ENCODE results near the gene PCK2. TPM values are rescaled to one million over a fixed set of nuclear protein-coding genes. Genes with fewer than 3 reads are reported as not detected.
A peak's percentile ranks its signal among the peaks of the same experiment; 100 is the strongest.

Gene PCK2
- total and polyA plus RNA-seq, 2 of the 13 experiments (the other 11 are each of a cell fraction or from before 2014, with no cell fraction given) = 129 to 272 TPM

GRCh38 chr14:24117179-24117578, 23.1 kb downstream of the PCK2 start (continued):
- TF ChIP-seq, protein P1, sequence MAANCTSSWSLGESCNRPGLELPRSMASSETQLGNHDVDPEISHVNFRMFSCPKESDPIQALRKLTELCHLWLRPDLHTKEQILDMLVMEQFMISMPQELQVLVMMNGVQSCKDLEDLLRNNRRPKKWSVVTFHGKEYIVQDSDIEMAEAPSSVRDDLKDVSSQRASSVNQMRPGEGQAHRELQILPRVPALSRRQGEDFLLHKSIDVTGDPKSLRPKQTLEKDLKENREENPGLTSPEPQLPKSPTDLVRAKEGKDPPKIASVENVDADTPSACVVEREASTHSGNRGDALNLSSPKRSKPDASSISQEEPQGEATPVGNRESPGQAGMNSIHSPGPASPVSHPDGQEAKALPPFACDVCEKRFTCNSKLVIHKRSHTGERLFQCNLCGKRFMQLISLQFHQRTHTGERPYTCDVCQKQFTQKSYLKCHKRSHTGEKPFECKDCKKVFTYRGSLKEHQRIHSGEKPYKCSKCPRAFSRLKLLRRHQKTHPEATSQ (CRISPR knock-in tag; IDR thresholded peaks at IDR 0.05; ENCODE audit: borderline replicate concordance) = no peak
- TF ChIP-seq KDM4B (CRISPR knock-in tag; IDR thresholded peaks at IDR 0.05) = no peak
- TF ChIP-seq ATM (IDR thresholded peaks at IDR 0.05; ENCODE audit: borderline replicate concordance) = no peak
- no peak for TF ChIP-seq ZFY (CRISPR knock-in tag; IDR thresholded peaks at IDR 0.05)
- TF ChIP-seq ZFP36L2 (CRISPR knock-in tag; IDR thresholded peaks at IDR 0.05) = no peak
- TF ChIP-seq ZNF879 (CRISPR knock-in tag; IDR thresholded peaks at IDR 0.05) = 0 out of 2 replicates have a peak, but pooled peaks have one; percentile 32
- 0 out of 2 replicates have a peak, but pooled peaks have one; percentile 36 for TF ChIP-seq ZNF225 (CRISPR knock-in tag; IDR thresholded peaks at IDR 0.05)

- no peaks in the 10 kb centered on the region for H3K9me3 ChIP-seq (ENCODE audit: low read length)
- DNase-seq (ENCODE audit: low spot score) (no peak), ATAC-seq (no peak), FAIRE-seq (no peak)
- ChIA-PET POLR2A (interaction anchor here (1.3 to 15.5 kb wide), 5 partner anchors 14 to 151 kb away, joined by 3 to 977 read pairs (median 279); partner anchors contain the start of genes EMC9, FITM1, IRF9 and PCK2), CTCF (ENCODE audit: low intra/inter-chr PET ratio, low total read pairs) (no interaction called here)
- no TSS peak for BruUV-seq (replicated peaks)
- in situ Hi-C loops (cut with HindIII; ENCODE audit: extremely low pct_ligation_motif_present, low pct_unique_long_range_greater_than_20kb) = loop anchor here (25.0 kb wide), 1 partner anchor 1532 kb away; the partner anchor contains the start of genes ABHD4 and DAD1
- H3K27ac ChIP-seq (ENCODE audit: extremely low read length, insufficient read depth, low read length) = no peak overlapping the region
- 0 out of 2 replicates have a peak, but pooled peaks have one; percentile 28 for TF ChIP-seq SNAPC5 (CRISPR knock-in tag; IDR thresholded peaks at IDR 0.05; ENCODE audit: borderline replicate concordance)
- TF ChIP-seq, protein P2, sequence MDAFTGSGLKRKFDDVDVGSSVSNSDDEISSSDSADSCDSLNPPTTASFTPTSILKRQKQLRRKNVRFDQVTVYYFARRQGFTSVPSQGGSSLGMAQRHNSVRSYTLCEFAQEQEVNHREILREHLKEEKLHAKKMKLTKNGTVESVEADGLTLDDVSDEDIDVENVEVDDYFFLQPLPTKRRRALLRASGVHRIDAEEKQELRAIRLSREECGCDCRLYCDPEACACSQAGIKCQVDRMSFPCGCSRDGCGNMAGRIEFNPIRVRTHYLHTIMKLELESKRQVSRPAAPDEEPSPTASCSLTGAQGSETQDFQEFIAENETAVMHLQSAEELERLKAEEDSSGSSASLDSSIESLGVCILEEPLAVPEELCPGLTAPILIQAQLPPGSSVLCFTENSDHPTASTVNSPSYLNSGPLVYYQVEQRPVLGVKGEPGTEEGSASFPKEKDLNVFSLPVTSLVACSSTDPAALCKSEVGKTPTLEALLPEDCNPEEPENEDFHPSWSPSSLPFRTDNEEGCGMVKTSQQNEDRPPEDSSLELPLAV (CRISPR knock-in tag; conservative IDR thresholded peaks at IDR 0.05; ENCODE audit: low read depth) = no peak
- H3K4me1 ChIP-seq (ENCODE audit: insufficient read depth, low read length) = peaks cover 24% of the 10 kb centered on the region
- no peaks in the 10 kb centered on the region; a peak in 1 of 5 replicates for H3K27me3 ChIP-seq (ENCODE audit: control insufficient read depth in 1 of 2, insufficient read depth in 2 of 2, low read length in 2 of 2)
- intact Hi-C loops (cut with micrococcal nuclease; ENCODE audit: unreplicated experiment) = loop anchor here (10.0 kb wide), 2 partner anchors 815 to 1025 kb away; partner anchors contain the start of genes ACIN1, BCL2L2, C14orf119 and PPP1R3E
- H4K20me1 ChIP-seq (ENCODE audit: insufficient read depth, low read length) = no peaks in the 10 kb centered on the region
- H2AFZ ChIP-seq (ENCODE audit: low read length) = no peak overlapping the region
- peaks cover 33% of the 10 kb centered on the region for H3K79me2 ChIP-seq (ENCODE audit: insufficient read depth, low read length)
- no peak overlapping the region for H3K4me2 ChIP-seq (ENCODE audit: low read depth, low read length)
- H3K36me3 ChIP-seq (replicated peaks in 1 of 2; ENCODE audit: control insufficient read depth in 1 of 2, insufficient read depth in 2 of 2, low read length in 2 of 2) = peaks cover 66 to 75% of the 10 kb centered on the region in 2 experiments
- no peak overlapping the region for H3K4me3 ChIP-seq (replicated peaks in 1 of 3; ENCODE audit: insufficient read depth in 1 of 3, low read depth in 2 of 3, low read length in 3 of 3)
- H3K9ac ChIP-seq (ENCODE audit: insufficient read depth, low read depth, low read length) = no peak overlapping the region
- WGBS (ENCODE audit: low lambda C conversion rate) = 97% methylated on average over 6 of the region's 6 CpGs
Observed at GRCh38 chr14:24119691-24120090, 25.6 kb downstream of the PCK2 start.
